K562 treated with DMSO at 1 percent for 4 hours (cell line): Measurements from ENCODE around the gene ITGA6. TPM values are rescaled to one million over a fixed set of nuclear protein-coding genes. Genes with fewer than 3 reads are reported as not detected.

Experiments
- total RNA-seq: library from RNA; unstranded; fragments of 300-600 nt; gene quantifications from 2 replicates; pipeline ENCODE4 v1.2.3, GENCODE V29; 2022; ENCODE audit not compliant: insufficient read depth

Gene ITGA6
- not detected in 2 replicates for total RNA-seq

DNA sequence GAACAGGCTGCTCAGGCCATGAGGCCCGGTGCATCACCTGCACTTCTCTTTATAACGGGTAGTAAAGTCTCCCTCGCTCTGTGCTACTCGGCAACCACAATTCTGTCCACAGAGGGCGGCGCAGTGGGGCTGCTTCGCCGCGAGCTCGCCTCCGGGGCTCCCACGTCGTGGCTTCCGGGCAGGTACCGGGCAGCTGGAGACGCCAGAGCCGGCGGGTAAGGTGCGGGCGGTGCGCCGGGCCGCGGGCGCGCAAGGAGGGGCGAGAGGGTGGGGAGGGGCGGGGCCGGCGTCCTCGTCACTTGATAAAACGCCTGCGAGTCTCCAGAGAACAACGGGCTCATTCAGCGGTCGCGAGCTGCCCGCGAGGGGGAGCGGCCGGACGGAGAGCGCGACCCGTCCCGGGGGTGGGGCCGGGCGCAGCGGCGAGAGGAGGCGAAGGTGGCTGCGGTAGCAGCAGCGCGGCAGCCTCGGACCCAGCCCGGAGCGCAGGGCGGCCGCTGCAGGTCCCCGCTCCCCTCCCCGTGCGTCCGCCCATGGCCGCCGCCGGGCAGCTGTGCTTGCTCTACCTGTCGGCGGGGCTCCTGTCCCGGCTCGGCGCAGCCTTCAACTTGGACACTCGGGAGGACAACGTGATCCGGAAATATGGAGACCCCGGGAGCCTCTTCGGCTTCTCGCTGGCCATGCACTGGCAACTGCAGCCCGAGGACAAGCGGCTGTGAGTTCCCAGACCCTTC lies at the start of gene ITGA6:
TSS of gene ITGA6 (plus strand) at position 331 of the 734 bp plus-strand sequence.

Other genes starting within 250 kb of the ITGA6 start
- gene PDK1, start 128.5 kb downstream of the ITGA6 start, total RNA-seq = 4.4 and 5.1 TPM in 2 replicates